Ishikawa (cell line): ENCODE results near the gene EIF2S1.

Source experiments
- CREB1 ChIP-seq: IDR thresholded peaks from 2 replicates; pipeline ENCODE4 v1.6.1; 2012; ENCODE audit warnings: low read depth
- EP300 ChIP-seq: IDR thresholded peaks from 2 replicates; pipeline ENCODE4 v1.6.1; 2012; ENCODE audit warnings: borderline replicate concordance
- FOXM1 ChIP-seq: IDR thresholded peaks from 2 replicates; pipeline ENCODE4 v1.6.1; 2012; ENCODE audit warnings: low read depth, borderline replicate concordance
- RAD21 ChIP-seq: IDR thresholded peaks from 2 replicates; pipeline ENCODE4 v1.6.1; 2012; ENCODE audit warnings: low read depth
- TAF1 ChIP-seq: IDR thresholded peaks from 2 replicates; pipeline ENCODE4 v1.6.1; 2012; ENCODE audit warnings: low read depth, mild to moderate bottlenecking
- TCF12 ChIP-seq: IDR thresholded peaks from 2 replicates; pipeline ENCODE4 v1.6.1; 2012; ENCODE audit warnings: low read depth
- TEAD4 ChIP-seq: IDR thresholded peaks from 2 replicates; pipeline ENCODE4 v1.6.1; 2012
- YY1 ChIP-seq: IDR thresholded peaks from 2 replicates; pipeline ENCODE4 v1.6.1; 2012; ENCODE audit warnings: low read depth
- ZBTB7A ChIP-seq: IDR thresholded peaks from 2 replicates; pipeline ENCODE4 v1.6.1; 2012; ENCODE audit warnings: low read depth
- TF ChIP-seq, protein P1 (sequence below): IDR thresholded peaks from 2 replicates; pipeline ENCODE4 v1.6.1; 2012; ENCODE audit warnings: low read depth, mild to moderate bottlenecking
- TF ChIP-seq, protein P2 (sequence below): IDR thresholded peaks from 2 replicates; pipeline ENCODE4 v1.6.1; 2012

DNA sequence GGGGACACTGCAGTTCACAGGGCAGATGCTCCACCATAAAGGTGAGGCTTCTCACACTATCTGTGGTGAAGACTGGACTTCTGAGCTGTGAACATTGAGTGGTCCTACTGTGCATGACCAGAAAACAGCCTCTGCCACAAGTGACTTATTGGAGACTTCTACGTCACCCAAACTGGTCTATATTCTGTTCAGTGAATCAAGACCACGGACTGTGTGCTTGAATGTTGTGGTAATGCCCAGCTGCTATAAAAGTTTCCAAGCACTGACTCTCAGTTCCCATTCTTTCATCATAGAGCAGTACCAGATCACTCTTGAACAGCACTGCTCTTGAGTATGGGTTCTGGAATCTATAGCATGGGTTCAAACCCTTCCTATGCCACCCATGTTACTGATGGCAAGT lies 56.7 kb downstream of the EIF2S1 start:
- TF ChIP-seq, protein P1, sequence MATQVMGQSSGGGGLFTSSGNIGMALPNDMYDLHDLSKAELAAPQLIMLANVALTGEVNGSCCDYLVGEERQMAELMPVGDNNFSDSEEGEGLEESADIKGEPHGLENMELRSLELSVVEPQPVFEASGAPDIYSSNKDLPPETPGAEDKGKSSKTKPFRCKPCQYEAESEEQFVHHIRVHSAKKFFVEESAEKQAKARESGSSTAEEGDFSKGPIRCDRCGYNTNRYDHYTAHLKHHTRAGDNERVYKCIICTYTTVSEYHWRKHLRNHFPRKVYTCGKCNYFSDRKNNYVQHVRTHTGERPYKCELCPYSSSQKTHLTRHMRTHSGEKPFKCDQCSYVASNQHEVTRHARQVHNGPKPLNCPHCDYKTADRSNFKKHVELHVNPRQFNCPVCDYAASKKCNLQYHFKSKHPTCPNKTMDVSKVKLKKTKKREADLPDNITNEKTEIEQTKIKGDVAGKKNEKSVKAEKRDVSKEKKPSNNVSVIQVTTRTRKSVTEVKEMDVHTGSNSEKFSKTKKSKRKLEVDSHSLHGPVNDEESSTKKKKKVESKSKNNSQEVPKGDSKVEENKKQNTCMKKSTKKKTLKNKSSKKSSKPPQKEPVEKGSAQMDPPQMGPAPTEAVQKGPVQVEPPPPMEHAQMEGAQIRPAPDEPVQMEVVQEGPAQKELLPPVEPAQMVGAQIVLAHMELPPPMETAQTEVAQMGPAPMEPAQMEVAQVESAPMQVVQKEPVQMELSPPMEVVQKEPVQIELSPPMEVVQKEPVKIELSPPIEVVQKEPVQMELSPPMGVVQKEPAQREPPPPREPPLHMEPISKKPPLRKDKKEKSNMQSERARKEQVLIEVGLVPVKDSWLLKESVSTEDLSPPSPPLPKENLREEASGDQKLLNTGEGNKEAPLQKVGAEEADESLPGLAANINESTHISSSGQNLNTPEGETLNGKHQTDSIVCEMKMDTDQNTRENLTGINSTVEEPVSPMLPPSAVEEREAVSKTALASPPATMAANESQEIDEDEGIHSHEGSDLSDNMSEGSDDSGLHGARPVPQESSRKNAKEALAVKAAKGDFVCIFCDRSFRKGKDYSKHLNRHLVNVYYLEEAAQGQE, result no peak
- TF ChIP-seq, protein P2, sequence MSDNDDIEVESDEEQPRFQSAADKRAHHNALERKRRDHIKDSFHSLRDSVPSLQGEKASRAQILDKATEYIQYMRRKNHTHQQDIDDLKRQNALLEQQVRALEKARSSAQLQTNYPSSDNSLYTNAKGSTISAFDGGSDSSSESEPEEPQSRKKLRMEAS, result no peak
- no peak for TF ChIP-seq EP300
- TF ChIP-seq FOXM1, result no peak
- TF ChIP-seq TAF1, result no peak
- TF ChIP-seq TEAD4, result no peak
- no peak for TF ChIP-seq TCF12
- no peak for TF ChIP-seq CREB1
- TF ChIP-seq ZBTB7A, result no peak
- no peak for TF ChIP-seq YY1
- TF ChIP-seq RAD21, result no peak
